ENCODE results near the gene LYZL6.

The LYZL6 gene

GRCh38 chr17:35909408-35909807 is 34.1 kb downstream of the LYZL6 start:
- WGBS (ENCODE audit: extremely low coverage, insufficient coverage, insufficient read length) = no CpG with 5 or more reads among the region's 3 CpGs

GRCh38 chr17:35907691-35908090 is 35.8 kb downstream of the LYZL6 start:
- H4K8ac ChIP-seq (ENCODE audit: low read depth, low read length) = no peak overlapping the region
- H3K27ac ChIP-seq (ENCODE audit: low read depth, low read length) = no peak overlapping the region
- H2BK12ac ChIP-seq (ENCODE audit: low read length) = no peak overlapping the region
- no CpG with 5 or more reads among the region's 5 CpGs for WGBS (ENCODE audit: extremely low coverage, insufficient coverage, insufficient read length)
- H3K4ac ChIP-seq (ENCODE audit: low read depth, low read length) = no peak overlapping the region
- DNase-seq = peak in 1 of 2 donors; percentile 64
- H3K27me3 ChIP-seq (ENCODE audit: insufficient read depth, low read length) = no peaks in the 10 kb centered on the region
- no peak overlapping the region for H2BK120ac ChIP-seq (ENCODE audit: insufficient read depth, low read length, poor library complexity)
- no peak overlapping the region for H4K12ac ChIP-seq (ENCODE audit: low read depth, low read length)
- H3K79me1 ChIP-seq (ENCODE audit: low read length) = peaks cover 7% of the 10 kb centered on the region
- no peak overlapping the region for H3K18ac ChIP-seq (ENCODE audit: low read length)
- H3K36me3 ChIP-seq (ENCODE audit: control insufficient read depth in 1 of 2, insufficient read depth in 2 of 2, low read length in 2 of 2) = no peaks in the 10 kb centered on the region
- H3K4me1 ChIP-seq (ENCODE audit: control insufficient read depth in 1 of 2, insufficient read depth in 2 of 2, low read length in 2 of 2) = peaks cover 5 to 6% of the 10 kb centered on the region in 2 experiments
- no peaks in the 10 kb centered on the region for H3K9me3 ChIP-seq (ENCODE audit: insufficient read depth, low read depth, low read length)
- H3K4me2 ChIP-seq (ENCODE audit: low read length) = no peak overlapping the region
- no peak overlapping the region for H2BK5ac ChIP-seq (ENCODE audit: low read depth, low read length, poor library complexity)
- H3K14ac ChIP-seq (ENCODE audit: low read length) = no peak overlapping the region
- no peak overlapping the region for H2AK5ac ChIP-seq (ENCODE audit: low read length)
- no peak overlapping the region for H2AFZ ChIP-seq (ENCODE audit: insufficient read depth, low read length, poor library complexity)
- H3K4me3 ChIP-seq (ENCODE audit: low read depth, low read length) = no peak overlapping the region
- no peak overlapping the region for H3K23ac ChIP-seq (ENCODE audit: low read length)
- no peak overlapping the region for H4K91ac ChIP-seq (ENCODE audit: low read depth, low read length)
- H3K79me2 ChIP-seq (ENCODE audit: control insufficient read depth, insufficient read depth, low read length, poor library complexity) = no peaks in the 10 kb centered on the region
- H3K9ac ChIP-seq (ENCODE audit: low read length) = no peak overlapping the region

More at GRCh38 chr17:35909408-35909807, 34.1 kb downstream of the LYZL6 start:
- no peaks in the 10 kb centered on the region for H3K79me1 ChIP-seq (ENCODE audit: low read length)
- H3K79me2 ChIP-seq (ENCODE audit: control insufficient read depth, insufficient read depth, low read length, poor library complexity) = no peaks in the 10 kb centered on the region
- no peak overlapping the region for H4K91ac ChIP-seq (ENCODE audit: low read depth, low read length)
- no peak overlapping the region for H3K23ac ChIP-seq (ENCODE audit: low read length)
- H3K36me3 ChIP-seq (ENCODE audit: control insufficient read depth in 1 of 2, insufficient read depth in 2 of 2, low read length in 2 of 2) = no peaks in the 10 kb centered on the region
- no peak overlapping the region for H3K4me3 ChIP-seq (ENCODE audit: low read depth, low read length)
- no peak overlapping the region for H3K4me2 ChIP-seq (ENCODE audit: low read length)
- no peak overlapping the region for H2AFZ ChIP-seq (ENCODE audit: insufficient read depth, low read length, poor library complexity)
- H2AK5ac ChIP-seq (ENCODE audit: low read length) = no peak overlapping the region
- H3K27me3 ChIP-seq (ENCODE audit: insufficient read depth, low read length) = no peaks in the 10 kb centered on the region
- H3K9ac ChIP-seq (ENCODE audit: low read length) = no peak overlapping the region
- H3K9me3 ChIP-seq (ENCODE audit: insufficient read depth, low read depth, low read length) = peaks cover 3% of the 10 kb centered on the region
- H3K27ac ChIP-seq (ENCODE audit: low read depth, low read length) = no peak overlapping the region
- H2BK12ac ChIP-seq (ENCODE audit: low read length) = no peak overlapping the region
- no peaks in the 10 kb centered on the region for H3K4me1 ChIP-seq (ENCODE audit: control insufficient read depth in 1 of 2, insufficient read depth in 2 of 2, low read length in 2 of 2)
- no peak overlapping the region for H2BK120ac ChIP-seq (ENCODE audit: insufficient read depth, low read length, poor library complexity)
- no peak overlapping the region for H3K4ac ChIP-seq (ENCODE audit: low read depth, low read length)
- H3K14ac ChIP-seq (ENCODE audit: low read length) = no peak overlapping the region
- no peak overlapping the region for H4K8ac ChIP-seq (ENCODE audit: low read depth, low read length)
- no peak overlapping the region for H2BK5ac ChIP-seq (ENCODE audit: low read depth, low read length, poor library complexity)
- no peak overlapping the region for H4K12ac ChIP-seq (ENCODE audit: low read depth, low read length)
- DNase-seq = no peak
- no peak overlapping the region for H3K18ac ChIP-seq (ENCODE audit: low read length)

GRCh38 chr17:35906926-35907637 is 36.4 kb downstream of the LYZL6 start:
- Histone ChIP-seq H2BK12ac (ENCODE audit: low read length) (no peak overlapping the region), H2BK120ac (ENCODE audit: insufficient read depth, low read length, poor library complexity) (no peak overlapping the region), H4K12ac (ENCODE audit: low read depth, low read length) (no peak overlapping the region), H3K18ac (ENCODE audit: low read length) (no peak overlapping the region), H2AFZ (ENCODE audit: insufficient read depth, low read length, poor library complexity) (no peak overlapping the region), H3K27ac (ENCODE audit: low read depth, low read length) (no peak overlapping the region), H2BK5ac (ENCODE audit: low read depth, low read length, poor library complexity) (no peak overlapping the region), H3K79me2 (ENCODE audit: control insufficient read depth, insufficient read depth, low read length, poor library complexity) (no peaks in the 10 kb centered on the region), H3K79me1 (ENCODE audit: low read length) (peaks cover 9% of the 10 kb centered on the region), H2AK5ac (ENCODE audit: low read length) (no peak overlapping the region), H3K36me3 (ENCODE audit: control insufficient read depth in 1 of 2, insufficient read depth in 2 of 2, low read length in 2 of 2) (no peaks in the 10 kb centered on the region), H3K9ac (ENCODE audit: low read length) (no peak overlapping the region), H3K4me1 (ENCODE audit: control insufficient read depth in 1 of 2, insufficient read depth in 2 of 2, low read length in 2 of 2) (peaks cover 5 to 10% of the 10 kb centered on the region in 2 experiments), H3K23ac (ENCODE audit: low read length) (no peak overlapping the region), H3K4ac (ENCODE audit: low read depth, low read length) (no peak overlapping the region), H3K14ac (ENCODE audit: low read length) (no peak overlapping the region), H4K8ac (ENCODE audit: low read depth, low read length) (no peak overlapping the region), H3K27me3 (ENCODE audit: insufficient read depth, low read length) (no peaks in the 10 kb centered on the region), H3K4me2 (ENCODE audit: low read length) (no peak overlapping the region), H4K91ac (ENCODE audit: low read depth, low read length) (no peak overlapping the region), H3K4me3 (ENCODE audit: low read depth, low read length) (no peak overlapping the region), H3K9me3 (ENCODE audit: insufficient read depth, low read depth, low read length) (no peaks in the 10 kb centered on the region)
- no CpG with 5 or more reads among the region's 3 CpGs for WGBS (ENCODE audit: extremely low coverage, insufficient coverage, insufficient read length)
- DNase-seq = no peak

GRCh38 chr17:35906191-35906925 is 37.2 kb downstream of the LYZL6 start:
- H3K9ac ChIP-seq (ENCODE audit: low read length) = no peak overlapping the region
- H2BK5ac ChIP-seq (ENCODE audit: low read depth, low read length, poor library complexity) = no peak overlapping the region
- no peak overlapping the region for H2AFZ ChIP-seq (ENCODE audit: insufficient read depth, low read length, poor library complexity)
- no peak overlapping the region for H3K18ac ChIP-seq (ENCODE audit: low read length)
- no peak overlapping the region for H3K23ac ChIP-seq (ENCODE audit: low read length)
- H2BK12ac ChIP-seq (ENCODE audit: low read length) = no peak overlapping the region
- H2BK120ac ChIP-seq (ENCODE audit: insufficient read depth, low read length, poor library complexity) = no peak overlapping the region
- no CpG with 5 or more reads among the region's 5 CpGs for WGBS (ENCODE audit: extremely low coverage, insufficient coverage, insufficient read length)
- no peak overlapping the region for H4K8ac ChIP-seq (ENCODE audit: low read depth, low read length)
- H4K12ac ChIP-seq (ENCODE audit: low read depth, low read length) = no peak overlapping the region
- H3K4me2 ChIP-seq (ENCODE audit: low read length) = no peak overlapping the region
- no peak overlapping the region for H3K27ac ChIP-seq (ENCODE audit: low read depth, low read length)
- H3K9me3 ChIP-seq (ENCODE audit: insufficient read depth, low read depth, low read length) = no peaks in the 10 kb centered on the region
- H3K27me3 ChIP-seq (ENCODE audit: insufficient read depth, low read length) = no peaks in the 10 kb centered on the region
- DNase-seq = no peak
- H4K91ac ChIP-seq (ENCODE audit: low read depth, low read length) = no peak overlapping the region
- no peak overlapping the region for H3K4me3 ChIP-seq (ENCODE audit: low read depth, low read length)
- H3K14ac ChIP-seq (ENCODE audit: low read length) = no peak overlapping the region
- no peaks in the 10 kb centered on the region for H3K79me2 ChIP-seq (ENCODE audit: control insufficient read depth, insufficient read depth, low read length, poor library complexity)
- H3K4ac ChIP-seq (ENCODE audit: low read depth, low read length) = no peak overlapping the region
- peaks cover 14% of the 10 kb centered on the region for H3K79me1 ChIP-seq (ENCODE audit: low read length)
- no peak overlapping the region for H2AK5ac ChIP-seq (ENCODE audit: low read length)
- peaks cover 10 to 15% of the 10 kb centered on the region in 2 experiments for H3K4me1 ChIP-seq (ENCODE audit: control insufficient read depth in 1 of 2, insufficient read depth in 2 of 2, low read length in 2 of 2)
- no peaks in the 10 kb centered on the region for H3K36me3 ChIP-seq (ENCODE audit: control insufficient read depth in 1 of 2, insufficient read depth in 2 of 2, low read length in 2 of 2)

Measured in trophoblast cell (in vitro differentiated cells and primary cell).